ENCODE results near the gene LAMB3. TPM values are rescaled to one million over a fixed set of nuclear protein-coding genes. Genes with fewer than 3 reads are reported as not detected.
A peak's percentile ranks its signal among the peaks of the same experiment; 100 is the strongest.

The LAMB3 gene
- total and polyA plus RNA-seq, 12 donors: 8.2 to 117 (median 34.7) TPM

DNA sequence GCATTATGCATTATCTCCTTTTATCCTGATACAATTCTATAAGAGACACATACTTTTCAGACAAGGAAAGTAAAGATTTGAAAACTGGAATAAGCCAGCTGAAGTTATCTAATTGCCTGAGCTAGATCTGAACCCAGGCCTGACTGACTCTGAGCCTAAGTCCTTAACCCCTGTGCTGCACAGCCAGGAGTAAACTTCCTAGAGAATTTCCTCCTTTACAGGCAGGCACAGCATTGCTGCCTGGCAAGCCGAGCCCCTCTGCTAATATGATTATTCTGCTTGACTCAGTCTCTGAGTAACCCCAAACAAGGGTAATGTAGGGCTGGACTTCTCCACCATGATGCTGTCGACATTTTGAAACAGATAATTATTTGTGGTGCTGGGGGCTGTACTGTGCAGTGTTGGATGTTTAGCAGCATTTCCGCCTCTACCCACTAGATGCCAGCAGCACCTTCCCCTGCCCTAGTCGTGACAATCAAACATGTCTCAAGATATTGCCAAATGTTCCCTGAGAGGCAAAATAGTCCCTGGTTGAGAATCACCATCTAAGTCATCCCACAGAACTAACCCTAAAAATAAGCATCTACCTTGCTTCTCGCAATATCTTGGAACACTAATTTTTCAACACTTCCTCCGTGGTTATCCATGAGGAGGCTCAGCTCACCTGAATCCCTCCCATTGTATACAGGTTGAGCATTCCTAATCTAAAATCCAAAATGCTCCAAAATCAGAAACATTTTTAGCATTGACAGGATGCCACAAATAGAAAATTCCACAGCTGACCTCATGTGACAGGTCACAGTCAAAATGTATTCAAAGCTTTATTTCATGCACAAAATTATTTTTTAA lies 50.2 kb downstream of the LAMB3 start:
- Histone ChIP-seq H3K36me3 (replicated peaks in 1 of 2) (no peaks in the 10 kb centered on the region), H3K4me3 (no peak overlapping the region), H3K9me3 (replicated peaks in 1 of 3) (no peaks in the 10 kb centered on the region), H3K27me3 (no peaks in the 10 kb centered on the region), H3K4me1 (replicated peaks in 1 of 2) (no peaks in the 10 kb centered on the region), H3K27ac (no peak overlapping the region)
- no peak for TF ChIP-seq POLR2A (IDR thresholded peaks at IDR 0.05)
- TF ChIP-seq, protein P1, sequence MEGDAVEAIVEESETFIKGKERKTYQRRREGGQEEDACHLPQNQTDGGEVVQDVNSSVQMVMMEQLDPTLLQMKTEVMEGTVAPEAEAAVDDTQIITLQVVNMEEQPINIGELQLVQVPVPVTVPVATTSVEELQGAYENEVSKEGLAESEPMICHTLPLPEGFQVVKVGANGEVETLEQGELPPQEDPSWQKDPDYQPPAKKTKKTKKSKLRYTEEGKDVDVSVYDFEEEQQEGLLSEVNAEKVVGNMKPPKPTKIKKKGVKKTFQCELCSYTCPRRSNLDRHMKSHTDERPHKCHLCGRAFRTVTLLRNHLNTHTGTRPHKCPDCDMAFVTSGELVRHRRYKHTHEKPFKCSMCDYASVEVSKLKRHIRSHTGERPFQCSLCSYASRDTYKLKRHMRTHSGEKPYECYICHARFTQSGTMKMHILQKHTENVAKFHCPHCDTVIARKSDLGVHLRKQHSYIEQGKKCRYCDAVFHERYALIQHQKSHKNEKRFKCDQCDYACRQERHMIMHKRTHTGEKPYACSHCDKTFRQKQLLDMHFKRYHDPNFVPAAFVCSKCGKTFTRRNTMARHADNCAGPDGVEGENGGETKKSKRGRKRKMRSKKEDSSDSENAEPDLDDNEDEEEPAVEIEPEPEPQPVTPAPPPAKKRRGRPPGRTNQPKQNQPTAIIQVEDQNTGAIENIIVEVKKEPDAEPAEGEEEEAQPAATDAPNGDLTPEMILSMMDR (IDR thresholded peaks at IDR 0.05): peak; percentile 51 to 87 (median 74)
- DNase-seq: peak; percentile 38 to 83 (median 51)
- WGBS, 4 donors: 31 to 39% (median 36%) methylated on average over 6 of the region's 6 CpGs
- intact Hi-C loops (cut with DNase I): loop anchor here in 1 of 2 donors (2.0 kb wide), 1 partner anchor 91 kb away; no protein-coding TSS in a partner anchor

GRCh38 chr1:209600541-209600940 lies 51.7 kb downstream of the LAMB3 start:
- no peak for DNase-seq
- 36 to 76% (median 51%) methylated on average over 1 of the region's 1 CpG for WGBS, 4 donors
- Histone ChIP-seq H3K36me3 (replicated peaks in 1 of 2) (no peaks in the 10 kb centered on the region), H3K4me3 (no peak overlapping the region), H3K4me1 (replicated peaks in 1 of 2) (no peaks in the 10 kb centered on the region), H3K27me3 (no peaks in the 10 kb centered on the region), H3K27ac (no peak overlapping the region), H3K9me3 (replicated peaks in 1 of 3) (no peaks in the 10 kb centered on the region)
- intact Hi-C loops (cut with DNase I): loop anchor here in 1 of 2 donors (2.0 kb wide), 1 partner anchor 92 kb away; no protein-coding TSS in a partner anchor
- TF ChIP-seq, protein P1 (IDR thresholded peaks at IDR 0.05): no peak

DNA sequence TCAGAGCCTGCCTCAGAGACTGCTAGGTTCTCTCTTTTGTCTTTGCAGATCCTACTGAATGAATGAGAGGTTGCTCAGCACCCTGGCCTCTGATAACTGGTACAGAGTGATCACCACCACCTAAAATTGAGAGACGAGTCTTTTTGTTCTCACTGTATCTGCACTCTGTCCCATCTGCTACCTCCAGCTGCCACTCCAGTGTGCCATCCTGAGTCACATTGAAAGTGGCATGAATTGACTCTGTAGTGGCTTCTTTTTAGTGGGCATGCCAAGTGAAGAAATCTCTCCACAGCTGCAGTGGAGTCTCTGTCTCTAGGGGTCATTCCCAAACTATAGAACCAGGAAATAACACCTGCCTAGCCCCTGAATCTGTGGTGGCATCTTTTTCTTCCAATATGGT lies 54.0 kb downstream of the LAMB3 start:
- H3K27me3 ChIP-seq: no peaks in the 10 kb centered on the region
- no peaks in the 10 kb centered on the region for H3K36me3 ChIP-seq (replicated peaks in 1 of 2)
- DNase-seq: no peak
- intact Hi-C loops (cut with DNase I): no loop called here
- TF ChIP-seq, protein P1 (IDR thresholded peaks at IDR 0.05): no peak
- TF ChIP-seq POLR2A (IDR thresholded peaks at IDR 0.05): no peak
- WGBS, 4 donors: 80 to 94% (median 88%) methylated on average over 1 of the region's 1 CpG
- H3K4me3 ChIP-seq: no peak overlapping the region
- no peak overlapping the region for H3K27ac ChIP-seq
- no peaks in the 10 kb centered on the region for H3K4me1 ChIP-seq (replicated peaks in 1 of 2)
- H3K9me3 ChIP-seq (replicated peaks in 1 of 3): no peaks in the 10 kb centered on the region

GRCh38 chr1:209597499-209597898 lies 54.7 kb downstream of the LAMB3 start:
- Histone ChIP-seq H3K27ac (no peak overlapping the region), H3K36me3 (replicated peaks in 1 of 2) (no peaks in the 10 kb centered on the region), H3K27me3 (no peaks in the 10 kb centered on the region), H3K4me1 (replicated peaks in 1 of 2) (no peaks in the 10 kb centered on the region), H3K4me3 (no peak overlapping the region), H3K9me3 (replicated peaks in 1 of 3) (no peaks in the 10 kb centered on the region)
- TF ChIP-seq, protein P1 (IDR thresholded peaks at IDR 0.05): no peak
- TF ChIP-seq POLR2A (IDR thresholded peaks at IDR 0.05): no peak
- intact Hi-C loops (cut with DNase I): no loop called here
- 57 to 60% (median 60%) methylated on average over 2 of the region's 2 CpGs for WGBS, 4 donors
- DNase-seq: no peak

Measured in adrenal gland (tissue), 12 donors.